GM12891 (cell line): ENCODE measurements around the gene RBM18.

Experiments used
- PAX5 ChIP-seq: IDR thresholded peaks from 2 replicates; pipeline ENCODE4 v1.6.1; 2011; ENCODE audit warnings: low read length, moderate library complexity, mild to moderate bottlenecking; ENCODE audit not compliant: insufficient read depth, severe bottlenecking
- POLR2A ChIP-seq: IDR thresholded peaks from 2 replicates; pipeline ENCODE4 v1.6.1; 2011; ENCODE audit warnings: low read depth, low read length, control low read depth
- POLR2AphosphoS5 ChIP-seq: IDR thresholded peaks from 2 replicates; pipeline ENCODE4 v1.6.1; 2011; ENCODE audit warnings: low read depth, low read length, control low read depth
- POU2F2 ChIP-seq: IDR thresholded peaks from 2 replicates; pipeline ENCODE4 v1.6.1; 2011; ENCODE audit warnings: low read depth, mild to moderate bottlenecking, control low read depth, low read length, moderate library complexity
- SPI1 ChIP-seq: IDR thresholded peaks from 2 replicates; pipeline ENCODE4 v1.6.1; 2011; ENCODE audit warnings: low read depth, low read length, control low read depth
- TAF1 ChIP-seq: IDR thresholded peaks from 2 replicates; pipeline ENCODE4 v1.6.1; 2011; ENCODE audit warnings: low read depth, low read length, control low read depth

DNA sequence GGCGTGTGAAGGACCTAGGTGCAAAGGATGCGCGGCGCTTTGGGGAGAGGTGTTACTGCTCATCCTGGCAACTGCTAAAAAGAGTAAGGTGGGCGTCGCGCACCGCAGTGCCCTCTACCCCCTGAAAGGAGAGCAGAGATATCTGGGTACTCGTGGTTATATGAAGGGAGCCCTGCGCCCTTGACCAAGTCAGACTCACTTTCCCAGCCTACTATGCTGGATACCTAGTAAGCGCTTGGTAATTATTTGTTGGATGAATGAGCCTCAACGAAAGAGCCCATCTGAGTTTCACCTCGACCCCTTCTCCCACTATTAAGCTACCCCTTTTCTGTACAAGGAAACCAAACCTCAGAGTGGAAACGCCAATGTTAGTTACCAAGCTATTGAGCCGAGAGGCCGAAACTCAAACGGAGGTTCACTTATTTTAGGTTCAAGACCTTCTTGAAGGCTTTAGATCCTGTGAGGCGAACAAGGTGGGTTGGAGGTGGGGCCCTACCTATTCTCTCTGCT lies 43.9 kb downstream of the RBM18 start:
- TF ChIP-seq TAF1, result no peak
- TF ChIP-seq POLR2A, result no peak
- TF ChIP-seq POLR2AphosphoS5, result no peak
- TF ChIP-seq PAX5, result no peak
- no peak for TF ChIP-seq POU2F2
- no peak for TF ChIP-seq SPI1
